ENCODE measurements around the gene MYO18B. TPM values are rescaled to one million over a fixed set of nuclear protein-coding genes. Genes with fewer than 3 reads are reported as not detected.

The MYO18B gene
- total RNA-seq, 2 experiments from 2014 or later: 1.6 to 1.8 TPM

- ATAC-seq: no peak
These were observed 107.0 kb downstream of the MYO18B start for GRCh38 chr22:25848954-25849353.

GRCh38 chr22:25849522-25849921, 107.5 kb downstream of the MYO18B start:
- no peak overlapping the region for H3K4me3 Mint-ChIP-seq
- no peak for TF ChIP-seq CTCF (IDR thresholded peaks at IDR 0.05)

More at GRCh38 chr22:25848954-25849353, 107.0 kb downstream of the MYO18B start:
- POLR2A ChIA-PET: no interaction called here
- no peak for TF ChIP-seq CTCF (IDR thresholded peaks at IDR 0.05)
- CTCF ChIA-PET: no interaction called here
- peaks cover 5% of the 10 kb centered on the region for H3K4me1 Mint-ChIP-seq (ENCODE audit: low read depth)
- H3K9me3 Mint-ChIP-seq: no peaks in the 10 kb centered on the region
- no peak overlapping the region for H3K4me3 Mint-ChIP-seq
- DNase-seq: no peak
- peaks cover 2% of the 10 kb centered on the region for H3K27me3 Mint-ChIP-seq
- H3K27ac Mint-ChIP-seq: no peak overlapping the region
- intact Hi-C loops (cut with micrococcal nuclease): no loop called here
- no peaks in the 10 kb centered on the region for H3K36me3 Mint-ChIP-seq (ENCODE audit: low read depth)

GRCh38 chr22:25852223-25852622, 110.2 kb downstream of the MYO18B start:
- ChIA-PET POLR2A (no interaction called here), CTCF (no interaction called here)
- H3K27me3 Mint-ChIP-seq: peaks cover 6% of the 10 kb centered on the region
- H3K4me1 Mint-ChIP-seq (ENCODE audit: low read depth): no peaks in the 10 kb centered on the region
- intact Hi-C loops (cut with micrococcal nuclease): no loop called here
- ATAC-seq (no peak), DNase-seq (no peak)
- no peak overlapping the region for H3K27ac Mint-ChIP-seq
- H3K4me3 Mint-ChIP-seq: no peak overlapping the region
- H3K9me3 Mint-ChIP-seq: no peaks in the 10 kb centered on the region
- H3K36me3 Mint-ChIP-seq (ENCODE audit: low read depth): no peaks in the 10 kb centered on the region
- no peak for TF ChIP-seq CTCF (IDR thresholded peaks at IDR 0.05)

More at GRCh38 chr22:25849522-25849921, 107.5 kb downstream of the MYO18B start:
- H3K4me1 Mint-ChIP-seq (ENCODE audit: low read depth): peaks cover 5% of the 10 kb centered on the region
- CTCF ChIA-PET: no interaction called here
- POLR2A ChIA-PET: no interaction called here
- H3K9me3 Mint-ChIP-seq: no peaks in the 10 kb centered on the region
- no peak overlapping the region for H3K27ac Mint-ChIP-seq
- H3K36me3 Mint-ChIP-seq (ENCODE audit: low read depth): no peaks in the 10 kb centered on the region
- DNase-seq (no peak), ATAC-seq (no peak)
- H3K27me3 Mint-ChIP-seq: peaks cover 2% of the 10 kb centered on the region
- intact Hi-C loops (cut with micrococcal nuclease): no loop called here

- Mint-ChIP-seq H3K9me3 (no peaks in the 10 kb centered on the region), H3K27me3 (peaks cover 7% of the 10 kb centered on the region), H3K4me3 (no peak overlapping the region), H3K27ac (no peak overlapping the region), H3K36me3 (ENCODE audit: low read depth) (no peaks in the 10 kb centered on the region), H3K4me1 (ENCODE audit: low read depth) (no peaks in the 10 kb centered on the region)
- TF ChIP-seq CTCF (IDR thresholded peaks at IDR 0.05): no peak
- intact Hi-C loops (cut with micrococcal nuclease): no loop called here
- ATAC-seq: peak; percentile 34
- POLR2A ChIA-PET: no interaction called here
- CTCF ChIA-PET: no interaction called here
- DNase-seq: peak; percentile 7
These were observed 111.1 kb downstream of the MYO18B start for GRCh38 chr22:25853078-25853477.

- TF ChIP-seq CTCF (IDR thresholded peaks at IDR 0.05): peak; percentile 23
These were observed 111.7 kb downstream of the MYO18B start for GRCh38 chr22:25853501-25854284.

More at GRCh38 chr22:25853501-25854284, 111.7 kb downstream of the MYO18B start:
- Mint-ChIP-seq H3K4me3 (no peak overlapping the region), H3K4me1 (ENCODE audit: low read depth) (no peaks in the 10 kb centered on the region), H3K27me3 (peaks cover 7% of the 10 kb centered on the region), H3K27ac (no peak overlapping the region), H3K36me3 (ENCODE audit: low read depth) (no peaks in the 10 kb centered on the region), H3K9me3 (no peaks in the 10 kb centered on the region)
- DNase-seq: no peak
- no peak for ATAC-seq
- ChIA-PET POLR2A (no interaction called here), CTCF (no interaction called here)
- intact Hi-C loops (cut with micrococcal nuclease): no loop called here
